Measurements from ENCODE around the gene IQGAP3.
"Not testable (repeated sequence)": the region's sequence is repeated elsewhere in the genome, so short reads cannot be mapped to it uniquely, and the experiment has no call there.

IQGAP3 gene

DNA sequence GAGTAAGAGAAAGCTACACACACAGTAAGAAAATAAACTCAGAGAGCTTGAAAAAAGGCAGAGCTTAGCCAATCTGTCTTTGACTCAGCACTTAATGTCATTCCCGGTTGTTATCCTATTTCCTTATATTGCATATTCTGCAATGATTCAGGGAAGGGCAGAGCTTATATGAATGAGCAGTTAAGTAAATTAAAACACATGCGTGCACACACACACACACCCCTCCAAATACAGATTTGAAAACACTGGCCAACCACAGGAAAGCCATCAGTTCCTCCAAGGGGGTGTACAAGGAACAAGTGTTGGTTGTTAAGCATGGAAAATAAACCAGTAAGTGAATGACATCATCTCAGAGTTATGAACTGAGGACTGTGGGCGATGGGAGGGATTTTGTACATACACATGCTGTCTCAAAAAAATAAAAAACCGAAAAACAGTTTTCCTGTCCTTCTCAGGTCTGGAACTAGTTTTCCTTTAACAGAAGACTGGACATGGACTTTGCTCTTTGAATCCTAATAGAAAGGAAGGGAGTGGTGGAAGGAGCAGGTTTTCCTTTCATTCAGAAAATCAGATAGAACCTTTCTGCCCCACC is 1.0 kb downstream of the IQGAP3 start:
- DNase-seq (ENCODE audit: extremely low read depth in 1 of 2, low read depth in 1 of 2), result no peak

DNA sequence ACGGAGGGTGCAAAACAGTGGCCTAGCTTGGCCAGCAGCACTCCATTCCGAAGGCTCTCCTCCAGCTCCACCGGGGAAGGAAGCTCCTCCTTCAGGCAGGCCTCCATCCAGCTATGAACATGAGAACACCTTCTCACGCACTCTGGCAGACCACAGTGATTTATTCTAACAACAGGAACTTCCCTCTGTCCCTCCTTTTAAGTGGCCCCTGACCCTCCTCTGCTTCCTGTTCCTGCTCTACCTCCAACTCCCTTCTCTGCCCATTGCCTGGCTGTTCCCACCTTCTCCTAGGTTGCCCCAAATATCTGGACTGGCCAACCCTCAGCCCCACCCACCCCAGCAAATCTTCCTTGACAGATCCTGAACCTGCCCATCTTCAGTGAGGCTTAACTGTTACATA is 5.9 kb downstream of the IQGAP3 start:
- no peak for DNase-seq (ENCODE audit: extremely low read depth in 1 of 2, low read depth in 1 of 2)

DNA sequence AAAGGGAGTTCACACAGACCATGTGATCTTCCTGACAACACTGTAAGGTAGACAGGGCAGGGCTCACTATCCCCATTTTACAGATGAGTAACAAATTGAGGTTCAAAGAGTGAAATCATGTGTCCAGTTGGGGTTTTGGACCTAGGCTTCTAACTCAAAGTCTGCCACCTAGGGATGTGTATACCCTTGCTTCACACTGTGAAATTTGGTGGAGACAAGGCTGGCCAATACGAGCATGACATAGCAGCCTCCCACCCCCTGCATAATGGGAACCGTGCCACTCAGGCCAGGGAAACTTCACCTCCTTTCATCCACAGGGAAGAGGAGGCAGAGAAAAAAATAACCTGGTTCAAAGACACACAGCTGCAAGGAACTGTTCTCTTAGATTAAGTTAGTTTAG is 6.8 kb downstream of the IQGAP3 start:
- no peak for DNase-seq (ENCODE audit: extremely low read depth in 1 of 2, low read depth in 1 of 2)

DNA sequence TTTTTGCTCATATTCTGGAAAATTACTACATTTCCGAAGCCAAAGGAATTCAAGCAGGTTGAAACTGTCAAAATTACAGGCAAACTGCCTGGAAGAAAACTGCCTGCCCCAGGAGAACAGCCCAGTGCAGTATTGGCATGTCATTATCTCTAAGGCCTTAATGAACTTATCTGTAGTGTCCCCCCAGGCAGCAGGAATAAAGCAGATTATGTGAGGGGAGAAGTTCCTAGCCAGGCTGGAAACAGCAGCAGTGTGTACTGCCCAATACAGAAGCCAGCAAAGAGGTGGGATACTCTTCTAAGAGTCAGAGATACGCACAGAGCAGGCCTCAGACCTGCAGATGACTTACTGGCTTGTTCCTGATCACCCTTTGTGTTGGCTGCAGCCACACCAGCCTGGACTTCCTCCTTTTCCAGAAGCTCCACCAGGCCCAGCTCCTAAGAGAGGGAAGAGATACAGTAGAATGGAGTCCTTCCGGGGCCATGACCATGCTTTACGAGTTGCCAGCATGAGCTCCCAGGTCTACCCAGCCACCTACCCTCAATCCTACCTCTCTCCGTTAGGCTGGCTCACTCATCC is 11.7 kb downstream of the IQGAP3 start:
- DNase-seq (ENCODE audit: extremely low read depth in 1 of 2, low read depth in 1 of 2), result no peak

DNA sequence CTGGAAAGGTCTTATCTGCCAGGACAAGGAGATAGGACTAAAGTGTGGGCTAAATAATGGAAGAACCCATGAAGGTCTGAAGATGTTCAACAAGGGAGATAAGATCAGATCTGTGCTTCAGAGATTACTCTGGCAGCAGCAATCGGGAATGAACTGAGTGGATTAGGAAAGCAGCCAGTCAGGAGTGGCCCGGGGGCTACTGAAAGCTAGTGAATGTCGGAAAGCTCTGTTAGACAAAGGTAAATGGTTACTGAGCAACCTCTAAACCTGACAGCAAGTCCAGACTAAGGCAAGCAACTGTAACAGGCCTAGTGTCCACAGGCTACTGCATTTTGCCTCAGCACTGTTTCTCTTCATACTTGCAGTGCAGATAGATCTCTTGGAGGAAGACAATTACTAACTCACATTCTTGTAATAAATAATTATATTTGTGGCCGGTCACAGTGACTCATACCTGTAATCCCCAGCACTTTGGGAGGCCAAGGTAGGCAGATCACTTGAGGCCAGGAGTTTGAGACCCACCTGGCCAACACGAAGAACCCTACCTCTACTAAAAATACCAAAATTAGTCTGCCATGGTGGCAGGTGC is 12.5 kb downstream of the IQGAP3 start:
- no peak for DNase-seq (ENCODE audit: extremely low read depth in 1 of 2, low read depth in 1 of 2)

DNA sequence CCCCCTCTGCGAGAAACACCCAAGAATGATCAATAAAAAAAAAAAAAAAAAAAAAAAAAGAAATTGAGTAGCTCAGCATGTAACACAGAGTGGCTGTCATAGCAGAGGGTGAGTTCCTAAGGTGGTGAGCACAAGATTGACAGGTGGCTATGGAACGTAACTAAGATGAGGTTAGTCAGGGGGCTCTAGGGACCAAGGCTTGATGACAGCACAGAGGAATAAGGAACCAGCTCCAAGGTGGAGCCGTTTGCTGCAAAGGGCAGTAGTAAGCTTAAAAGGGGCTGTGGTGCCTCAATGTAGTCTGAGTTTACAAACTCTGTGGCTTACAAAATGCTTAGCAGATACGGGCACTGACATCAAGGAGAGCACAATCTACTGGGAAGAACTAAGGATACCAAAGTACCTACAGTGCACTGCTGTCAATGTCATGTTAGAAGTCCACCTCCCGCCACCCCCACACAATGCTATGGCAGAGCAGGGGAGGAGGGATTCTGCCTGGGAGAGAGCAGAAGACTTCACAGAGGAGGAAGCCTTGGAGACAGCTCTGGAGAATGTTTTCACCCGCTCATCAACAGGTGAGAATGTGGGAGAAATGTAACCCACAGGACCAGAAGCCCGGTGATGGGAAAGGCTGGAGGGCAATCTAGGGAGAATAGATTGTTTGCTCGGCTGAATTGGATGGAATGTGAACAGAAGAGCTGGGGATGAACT is 13.1 kb downstream of the IQGAP3 start:
- no peak for DNase-seq (ENCODE audit: extremely low read depth in 1 of 2, low read depth in 1 of 2)

DNA sequence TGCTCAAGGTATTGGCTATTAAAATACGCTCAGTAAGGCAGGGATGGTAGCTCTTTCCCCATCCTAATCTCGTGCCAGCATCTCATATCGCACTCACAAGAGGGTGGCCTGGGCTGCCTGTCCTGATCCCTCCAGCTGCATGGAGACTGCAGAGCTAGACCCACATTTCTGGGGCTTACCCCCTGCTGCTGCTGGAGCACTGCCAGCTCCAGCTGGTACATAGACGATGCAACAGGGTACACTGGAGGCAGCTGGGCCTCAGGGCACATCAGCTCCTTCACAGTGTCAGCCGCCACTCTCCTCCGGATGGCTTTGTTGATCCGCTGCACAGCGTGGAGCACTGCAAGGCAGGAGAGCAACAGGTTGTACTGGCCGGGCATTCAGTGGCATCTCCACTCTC is 16.0 kb downstream of the IQGAP3 start:
- no peak for DNase-seq (ENCODE audit: extremely low read depth in 1 of 2, low read depth in 1 of 2)

DNA sequence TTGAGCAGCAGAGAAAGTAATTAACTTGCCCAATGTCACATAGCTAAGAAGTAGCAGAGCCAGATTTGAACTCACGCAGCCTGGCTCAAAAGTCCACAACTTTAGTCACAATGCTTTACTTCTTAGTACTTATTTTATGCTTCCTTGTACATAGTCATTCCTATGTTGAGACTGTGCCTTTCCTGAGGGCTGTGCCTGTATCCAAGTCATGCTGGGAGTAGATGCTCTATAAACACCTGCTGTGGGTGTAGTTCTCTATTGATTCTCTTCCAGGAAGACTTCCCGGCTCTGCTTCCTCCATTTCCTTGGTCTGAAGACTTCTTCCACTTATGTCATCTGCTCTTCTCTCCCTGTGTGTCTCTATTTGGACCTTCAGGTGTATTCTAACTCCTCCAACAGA is 16.6 kb downstream of the IQGAP3 start:
- no peak for DNase-seq (ENCODE audit: extremely low read depth in 1 of 2, low read depth in 1 of 2)

DNA sequence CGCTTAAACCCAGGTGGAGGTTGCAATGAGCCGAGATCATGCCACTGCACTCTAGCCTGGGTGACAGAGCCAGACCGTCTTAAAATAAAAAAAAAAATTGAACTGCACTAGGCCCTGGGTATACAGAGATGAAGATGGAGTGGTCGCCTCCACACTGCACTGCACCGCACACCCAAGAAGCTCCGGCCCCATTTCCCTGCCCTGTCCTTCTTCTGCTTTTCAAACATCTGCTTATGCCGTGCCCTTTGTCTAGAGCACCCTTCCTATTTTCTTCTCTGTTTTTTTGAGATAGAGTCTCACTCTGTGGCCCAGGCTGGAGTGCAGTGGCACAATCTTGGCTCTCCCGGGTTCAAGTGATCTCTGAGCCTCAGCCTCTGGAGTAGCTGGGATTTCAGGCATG is 17.4 kb downstream of the IQGAP3 start:
- no peak for DNase-seq (ENCODE audit: extremely low read depth in 1 of 2, low read depth in 1 of 2)

DNA sequence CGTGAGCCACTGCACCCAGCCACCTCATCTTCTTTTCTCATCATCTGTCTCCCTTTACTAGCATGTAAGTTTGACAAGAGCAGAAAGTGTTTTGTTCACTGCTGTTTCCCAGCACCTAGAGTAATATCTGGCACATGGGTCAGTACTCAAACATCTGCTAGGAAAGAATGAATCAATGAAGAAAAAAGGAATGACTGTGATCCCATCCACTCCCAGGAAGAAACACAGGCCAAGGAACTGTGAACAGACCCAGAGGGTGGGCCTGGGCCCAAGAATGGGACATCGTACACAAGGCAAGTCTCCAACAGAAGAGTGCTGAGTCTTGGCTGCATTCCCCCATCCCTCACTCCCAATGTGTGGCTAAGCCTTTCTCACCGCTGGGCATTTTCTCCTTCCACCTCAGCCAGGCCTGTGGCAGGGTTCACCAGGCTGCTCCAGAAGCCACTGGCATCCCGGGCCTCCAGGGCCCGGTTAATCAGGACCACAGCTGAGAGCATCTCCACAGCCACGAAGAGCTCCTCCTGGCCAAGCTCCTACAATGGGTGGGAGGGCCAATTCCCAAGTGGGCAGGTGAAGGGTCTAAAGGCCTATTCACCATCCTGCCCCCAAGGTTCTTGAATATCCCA is 18.4 kb downstream of the IQGAP3 start:
- DNase-seq (ENCODE audit: extremely low read depth in 1 of 2, low read depth in 1 of 2), result no peak

DNA sequence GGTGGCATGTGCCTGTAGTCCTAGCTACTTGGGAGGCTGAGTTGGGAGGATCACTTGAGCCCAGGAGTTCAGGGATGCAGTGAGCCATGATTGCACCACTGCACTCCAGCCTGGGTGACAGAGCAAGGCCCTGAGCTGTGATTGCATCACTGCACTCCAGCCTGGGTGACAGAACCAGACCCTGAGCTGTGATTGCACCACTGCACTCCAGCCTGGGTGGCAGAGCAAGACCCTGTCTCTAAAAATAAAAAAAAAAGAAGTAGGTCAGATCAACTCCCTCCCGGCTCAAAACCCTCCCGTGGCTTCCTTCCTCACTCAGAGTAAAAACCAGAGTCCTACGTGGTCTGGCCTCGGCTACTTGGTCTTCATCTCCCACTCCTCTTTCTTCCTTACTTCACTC is 19.4 kb downstream of the IQGAP3 start:
- DNase-seq (ENCODE audit: extremely low read depth in 1 of 2, low read depth in 1 of 2), result not testable (repeated sequence)

DNA sequence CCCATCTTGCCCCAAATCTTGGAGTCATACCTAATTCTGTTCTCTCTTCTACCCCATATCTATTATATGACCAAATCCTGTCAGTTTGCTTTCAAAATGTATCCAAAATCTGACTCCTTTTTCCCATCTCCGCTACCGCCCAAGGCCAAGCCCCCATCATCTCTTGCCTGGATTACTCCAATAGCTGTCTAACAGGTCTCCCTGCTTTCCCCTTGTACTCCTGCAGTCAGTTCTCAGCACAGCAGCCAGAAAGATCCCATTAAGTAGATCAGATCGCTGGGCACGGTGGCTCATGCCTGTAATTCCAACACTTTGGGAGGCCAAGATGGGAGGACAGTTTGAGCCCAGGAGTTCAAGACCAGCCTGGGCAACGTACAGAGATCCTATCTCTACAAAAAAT is 19.8 kb downstream of the IQGAP3 start:
- no peak for DNase-seq (ENCODE audit: extremely low read depth in 1 of 2, low read depth in 1 of 2)

DNA sequence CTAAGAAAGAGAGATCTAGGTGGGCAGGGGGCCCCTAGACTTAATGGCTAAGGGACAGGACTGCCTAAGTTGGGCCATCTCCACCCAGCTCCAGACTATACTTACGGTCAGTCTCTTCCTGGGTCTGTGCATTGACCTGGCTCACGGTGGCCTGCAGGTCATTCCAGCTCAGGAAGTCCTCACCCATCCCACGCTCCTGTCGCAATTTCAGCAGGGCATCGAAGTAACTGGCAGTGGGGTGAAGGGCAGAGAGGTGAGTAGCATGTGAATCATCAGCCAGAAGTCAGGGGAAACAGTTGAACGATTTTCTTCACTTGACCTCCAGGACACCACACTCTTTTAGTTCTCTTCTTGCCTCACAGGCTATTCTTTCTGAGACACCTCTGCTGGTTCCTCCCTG is 20.5 kb downstream of the IQGAP3 start:
- no peak for DNase-seq (ENCODE audit: extremely low read depth in 1 of 2, low read depth in 1 of 2)

DNA sequence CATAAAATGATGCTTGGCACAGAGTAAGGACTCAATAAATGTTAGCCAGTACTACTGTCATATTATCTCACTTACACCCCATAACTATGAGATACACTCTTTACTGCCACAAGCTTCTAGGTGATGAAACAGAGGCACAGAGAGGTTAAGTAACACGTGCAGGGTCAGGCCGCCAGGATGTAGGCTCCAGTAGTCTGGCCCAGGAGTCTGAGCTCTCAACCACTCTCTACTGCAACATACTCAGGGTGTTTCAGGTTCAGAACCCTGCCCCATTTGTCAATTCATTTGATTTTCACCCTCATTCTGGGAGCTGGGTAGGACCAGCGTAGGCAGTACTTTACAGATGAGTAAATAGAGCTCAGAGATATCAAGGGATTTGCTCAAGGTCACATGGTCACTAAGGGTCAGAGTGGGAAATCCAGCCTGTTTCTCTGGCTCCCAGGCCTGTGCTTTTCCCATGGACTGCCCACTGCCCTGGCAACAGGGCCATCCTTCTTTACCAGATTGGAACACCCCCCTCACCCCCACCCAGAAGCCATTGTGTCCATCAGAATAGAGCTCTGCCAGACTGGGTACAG is 21.2 kb downstream of the IQGAP3 start:
- DNase-seq (ENCODE audit: extremely low read depth in 1 of 2, low read depth in 1 of 2), result no peak

DNA sequence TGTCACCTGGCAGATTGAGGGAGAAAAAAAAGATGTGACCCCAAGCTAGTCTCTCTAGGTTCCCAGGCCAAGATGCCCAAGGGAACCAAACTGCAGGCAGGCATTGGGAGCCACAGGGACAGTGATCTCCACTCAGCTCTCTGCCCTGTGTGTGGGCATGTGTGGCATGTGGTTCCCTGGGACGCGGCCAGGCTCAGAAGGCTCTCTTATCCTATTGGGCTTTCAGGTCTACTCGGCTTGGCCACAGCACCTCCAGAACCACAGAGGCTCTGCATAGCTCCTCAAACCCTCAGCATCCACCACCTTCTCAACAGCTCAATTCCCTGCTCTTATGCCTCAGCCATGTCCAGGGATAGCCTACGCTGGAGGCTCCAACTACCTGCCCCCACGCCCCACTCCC is 22.0 kb downstream of the IQGAP3 start:
- DNase-seq (ENCODE audit: extremely low read depth in 1 of 2, low read depth in 1 of 2), result no peak

DNA sequence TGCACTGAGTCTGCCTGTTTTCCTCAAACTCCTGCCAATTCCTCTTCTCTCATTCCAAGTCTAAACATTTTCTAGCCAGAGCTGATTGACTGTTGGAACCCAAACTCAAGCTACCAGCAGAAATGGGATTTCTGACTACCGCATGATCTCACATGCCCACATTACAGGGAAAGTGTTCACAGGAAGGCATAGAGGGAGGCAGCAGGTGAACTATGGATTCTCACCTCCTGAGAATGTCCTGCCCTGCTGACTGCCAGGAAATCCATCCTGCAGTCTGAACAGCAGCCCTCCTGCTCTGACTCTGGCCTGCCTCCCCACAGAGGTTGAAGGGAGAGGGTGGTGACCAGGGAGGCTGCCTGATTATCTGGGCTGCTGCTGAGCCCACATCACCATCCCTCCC is 22.5 kb downstream of the IQGAP3 start:
- no peak for DNase-seq (ENCODE audit: extremely low read depth in 1 of 2, low read depth in 1 of 2)

DNA sequence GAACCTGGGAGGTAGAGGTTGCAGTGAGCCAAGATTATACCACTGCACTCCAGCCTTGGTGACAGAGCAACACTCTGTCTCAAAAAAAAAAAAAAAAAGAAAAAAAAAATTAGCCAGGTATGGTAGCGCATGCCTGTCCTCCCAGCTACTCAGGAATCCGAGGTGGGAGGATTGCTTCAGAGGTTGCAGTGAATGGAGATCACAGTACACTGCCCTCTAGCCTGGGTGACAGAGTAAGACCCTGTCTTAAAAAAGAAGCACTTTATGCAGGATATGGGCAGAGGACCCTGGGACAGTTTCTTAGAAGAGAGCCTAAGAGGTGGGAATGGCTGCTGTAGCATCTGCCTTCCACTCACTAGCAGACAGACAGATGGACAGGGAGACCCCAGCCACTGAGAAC is 23.0 kb downstream of the IQGAP3 start:
- no peak for DNase-seq (ENCODE audit: extremely low read depth in 1 of 2, low read depth in 1 of 2)

DNA sequence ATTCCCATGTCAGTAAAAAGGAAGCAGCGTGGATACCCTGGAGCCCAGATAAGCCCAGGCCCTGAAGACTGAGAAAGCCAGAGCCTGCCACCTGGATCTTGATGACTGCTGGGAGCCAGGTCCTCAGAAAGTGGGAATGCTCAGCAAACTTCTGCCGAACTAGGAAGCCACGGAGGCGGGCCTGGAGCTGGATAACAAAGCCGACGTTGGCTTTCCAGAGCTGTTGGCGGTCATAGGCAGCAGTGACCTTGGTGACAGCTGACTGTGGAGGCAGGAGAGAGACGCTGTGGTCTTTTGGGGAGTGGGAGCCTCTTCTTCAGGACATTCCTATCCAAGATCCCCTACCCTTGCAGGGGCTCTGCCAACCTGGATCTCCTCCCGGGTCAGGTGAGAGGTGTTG is 24.4 kb downstream of the IQGAP3 start:
- no peak for DNase-seq (ENCODE audit: extremely low read depth in 1 of 2, low read depth in 1 of 2)

DNA sequence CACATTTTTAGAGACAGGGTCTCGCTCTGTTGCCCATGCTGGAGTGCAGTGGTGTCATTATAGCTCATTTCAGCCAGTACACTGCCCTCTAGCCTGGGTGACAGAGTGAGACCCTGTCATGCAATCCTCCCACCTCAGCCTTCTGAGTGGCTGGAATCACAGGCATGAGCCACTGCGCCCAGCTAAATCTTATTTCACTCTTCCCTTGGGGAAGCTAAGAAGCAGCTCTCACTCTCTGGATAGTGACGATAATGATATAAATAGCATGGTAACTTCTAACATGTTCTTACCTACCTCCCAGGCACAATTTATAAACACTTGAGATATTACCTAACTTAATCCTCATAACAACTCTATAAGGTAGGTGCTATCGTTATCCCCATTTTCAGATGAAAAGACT is 24.9 kb downstream of the IQGAP3 start:
- DNase-seq (ENCODE audit: extremely low read depth in 1 of 2, low read depth in 1 of 2), result no peak

DNA sequence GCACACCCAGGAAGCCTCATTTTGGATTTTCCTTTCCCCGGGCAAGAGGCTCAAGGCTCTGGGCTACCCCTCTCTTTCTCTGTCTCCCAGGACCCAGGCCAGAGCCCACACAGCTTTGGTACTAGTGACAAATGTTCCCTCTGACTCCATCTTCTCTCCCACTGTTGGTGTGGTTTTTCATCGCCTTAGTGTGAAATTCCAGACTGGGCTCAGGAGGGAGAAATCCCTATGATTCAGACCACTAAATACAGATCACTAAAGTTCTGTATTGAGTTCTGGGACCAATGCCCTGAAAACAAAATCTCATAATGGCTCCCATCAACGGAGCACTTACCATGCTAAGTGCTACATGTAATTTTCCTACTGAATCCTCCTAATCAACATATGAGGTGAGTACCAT is 26.1 kb downstream of the IQGAP3 start:
- DNase-seq (ENCODE audit: extremely low read depth in 1 of 2, low read depth in 1 of 2), result no peak

DNA sequence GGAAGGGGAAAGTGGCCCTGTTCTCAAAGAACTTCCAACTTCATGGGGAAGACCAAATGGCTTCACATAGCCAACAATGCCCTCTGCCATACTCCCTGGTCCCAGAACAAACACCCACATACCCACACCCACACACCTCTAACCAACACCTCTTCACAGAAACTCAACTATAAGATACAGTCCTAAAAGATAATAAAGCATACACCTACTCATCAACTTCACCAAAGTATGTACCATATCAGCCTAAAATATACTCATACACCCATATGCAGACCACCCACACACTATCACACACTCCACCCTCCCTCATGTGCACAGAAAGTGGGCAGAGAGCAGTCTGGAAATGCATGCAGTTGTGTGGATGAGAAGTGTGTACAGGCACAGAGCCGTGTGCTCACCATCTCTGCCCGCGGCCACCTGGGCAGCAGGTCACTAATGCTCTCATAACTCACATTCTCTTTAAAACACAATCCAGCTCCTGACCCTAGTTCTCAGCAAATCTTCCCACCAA is 27.7 kb downstream of the IQGAP3 start:
- DNase-seq (ENCODE audit: extremely low read depth in 1 of 2, low read depth in 1 of 2), result no peak

Measured in activated CD8-positive, alpha-beta memory T cell treated with anti-CD3 and anti-CD28 coated beads for 1 hour (primary cell).